ENCODE results near the gene IPO8. TPM values are rescaled to one million over a fixed set of nuclear protein-coding genes. Genes with fewer than 3 reads are reported as not detected.

Gene IPO8
- total and polyA plus RNA-seq, 2 of the 8 experiments (the other 6 are each of a cell fraction or from before 2014, with no cell fraction given): 7.2 to 59.8 TPM

GRCh38 chr12:30691122-30691879 is 4.4 kb downstream of the IPO8 start:
- H2AK5ac ChIP-seq (ENCODE audit: low read depth, low read length): 0 out of 2 replicates have a peak overlapping the region, but pooled peaks have one; percentile 7
- no peak overlapping the region for H4K8ac ChIP-seq (ENCODE audit: extremely low read depth, insufficient read depth, low read length)
- no peaks in the 10 kb centered on the region for H3K9me3 ChIP-seq (ENCODE audit: insufficient read depth in 2 of 2, low read depth in 1 of 2, low read length in 1 of 2)
- CTCF ChIA-PET (ENCODE audit: partially characterized antibody): interaction anchor here (0.6 kb wide), 1 partner anchor 318 kb away, joined by 3 read pairs; no protein-coding TSS in a partner anchor
- H3K4me2 ChIP-seq (ENCODE audit: insufficient read depth in 1 of 2, low read depth in 2 of 2, low read length in 2 of 2): no peak overlapping the region
- WGBS, 2 experiments (ENCODE audit: extremely low coverage in 1 of 2, insufficient coverage in 1 of 2, insufficient read length in 1 of 2, insufficient replicate concordance in 2 of 2, low coverage in 1 of 2, low lambda C conversion rate in 2 of 2, missing lambda C conversion rate in 1 of 2): 86% methylated on average over 4 of the region's 4 CpGs; no CpG with 5 or more reads in 1 of the 2 experiments
- H3K18ac ChIP-seq (ENCODE audit: extremely low read depth, low read length): no peak overlapping the region
- H2BK120ac ChIP-seq (replicated peaks; ENCODE audit: low read depth, low read length): no peak overlapping the region
- POLR2A ChIA-PET (ENCODE audit: partially characterized antibody): interaction anchor here (0.9 kb wide), 1 partner anchor 35 kb away, joined by 3 read pairs; no protein-coding TSS in a partner anchor
- H3K27me3 ChIP-seq (replicated peaks in 1 of 4; ENCODE audit: control insufficient read depth in 3 of 4, extremely low read depth in 1 of 4, insufficient read depth in 3 of 4, low read length in 3 of 4): no peaks in the 10 kb centered on the region
- no peak for DNase-seq (ENCODE audit: low read depth in 1 of 2, low spot score in 2 of 2)
- H2BK12ac ChIP-seq (ENCODE audit: low read depth, low read length): no peak overlapping the region; the same call in 1 of the 2 replicates
- H4K20me1 ChIP-seq (replicated peaks in 1 of 2; ENCODE audit: control insufficient read depth in 1 of 2, insufficient read depth in 2 of 2, low read length in 2 of 2): peaks cover 0 to 11% of the 10 kb centered on the region in 2 experiments
- no peak overlapping the region for H3K4me3 ChIP-seq (ENCODE audit: extremely low read depth in 1 of 4, insufficient read depth in 2 of 4, low read depth in 3 of 4, low read length in 4 of 4)
- H3K79me1 ChIP-seq (ENCODE audit: low read depth, low read length): peaks cover 6% of the 10 kb centered on the region; the same call in 1 of the 2 replicates
- H2BK5ac ChIP-seq (ENCODE audit: low read depth, low read length): no peak overlapping the region; the same call in 1 of the 2 replicates
- H3K14ac ChIP-seq (ENCODE audit: insufficient read length): no peak overlapping the region
- no peak overlapping the region for H2AFZ ChIP-seq (ENCODE audit: low read length)
- peaks cover 12% of the 10 kb centered on the region for H3K23me2 ChIP-seq (ENCODE audit: low read depth, low read length)
- H4K91ac ChIP-seq (replicated peaks; ENCODE audit: insufficient read length, low read length): no peak overlapping the region
- H3K36me3 ChIP-seq (ENCODE audit: control insufficient read depth in 2 of 4, insufficient read depth in 4 of 4, low read length in 3 of 4): no peaks in the 10 kb centered on the region
- H3K27ac ChIP-seq (ENCODE audit: low read depth, low read length): no peak overlapping the region
- no peak overlapping the region for H3K4ac ChIP-seq (replicated peaks; ENCODE audit: insufficient read length, low read depth, low read length)
- peak; percentile 45 for FAIRE-seq
- H4K5ac ChIP-seq (ENCODE audit: insufficient read length, low read depth, low read length): no peak overlapping the region
- no peak overlapping the region for H2BK20ac ChIP-seq (ENCODE audit: low read length)
- no peak overlapping the region for H2BK15ac ChIP-seq (ENCODE audit: low read length)
- H3K9ac ChIP-seq (replicated peaks in 1 of 4; ENCODE audit: extremely low read depth in 1 of 4, low read depth in 3 of 4, low read length in 3 of 4): no peak overlapping the region
- peaks cover 0 to 41% of the 10 kb centered on the region in 2 experiments; a peak in 2 of 4 replicates for H3K79me2 ChIP-seq (ENCODE audit: control insufficient read depth in 1 of 2, insufficient read depth in 2 of 2, low read length in 2 of 2)
- no peak overlapping the region for H3K23ac ChIP-seq (ENCODE audit: insufficient read length)
- no peak overlapping the region for H3K56ac ChIP-seq (replicated peaks; ENCODE audit: insufficient read length, low read depth, low read length)
- H3K4me1 ChIP-seq (replicated peaks in 1 of 4; ENCODE audit: control insufficient read depth in 3 of 4, insufficient read depth in 4 of 4, low read length in 3 of 4): peaks cover 0 to 1% (median under 1%) of the 10 kb centered on the region in 4 experiments; a peak in 4 of 7 replicates
- TF ChIP-seq RNF2 (IDR thresholded peaks at IDR 0.05; ENCODE audit: borderline replicate concordance, low read depth, low read length, missing control alignments, poor library complexity, severe bottlenecking): no peak
- TF ChIP-seq FOSL1 (IDR thresholded peaks at IDR 0.05; ENCODE audit: insufficient read depth, low read depth, low read length): no peak
- no peak for TF ChIP-seq CHD2 (IDR thresholded peaks at IDR 0.05; ENCODE audit: low read length)
- TF ChIP-seq NRF1 (IDR thresholded peaks at IDR 0.05; ENCODE audit: low read depth, low read length): no peak
- TF ChIP-seq CHD1 (IDR thresholded peaks at IDR 0.05; ENCODE audit: low read depth, low read length): no peak
- no peak for TF ChIP-seq TBP (IDR thresholded peaks at IDR 0.05; ENCODE audit: low read depth, low read length)
